ENCODE results near the gene TENM4.
"Not testable (repeated sequence)": the region's sequence is repeated elsewhere in the genome, so short reads cannot be mapped to it uniquely, and the experiment has no call there.

The TENM4 gene

GRCh38 chr11:79200398-79201070 lies 240.3 kb downstream of the TENM4 start:
- no peak for DNase-seq

- DNase-seq, result no peak
Observed at GRCh38 chr11:79199729-79200354, 241.0 kb downstream of the TENM4 start.

GRCh38 chr11:79198898-79199250 lies 242.0 kb downstream of the TENM4 start:
- DNase-seq, result no peak

GRCh38 chr11:79198203-79198897 lies 242.5 kb downstream of the TENM4 start:
- no peak for DNase-seq

- DNase-seq, result no peak
Observed at GRCh38 chr11:79196950-79197349, 243.9 kb downstream of the TENM4 start.

- no peak for DNase-seq
Observed at GRCh38 chr11:79195209-79195608, 245.6 kb downstream of the TENM4 start.

GRCh38 chr11:79193663-79194310 lies 247.0 kb downstream of the TENM4 start:
- DNase-seq, result no peak

GRCh38 chr11:79192836-79193235 lies 248.0 kb downstream of the TENM4 start:
- no peak for DNase-seq

- not testable (repeated sequence) for DNase-seq
Observed at GRCh38 chr11:79191716-79192115, 249.1 kb downstream of the TENM4 start.

- DNase-seq, result not testable (repeated sequence)
Observed at GRCh38 chr11:79190553-79190952, 250.3 kb downstream of the TENM4 start.

GRCh38 chr11:79189601-79190000 lies 251.2 kb downstream of the TENM4 start:
- no peak for DNase-seq

GRCh38 chr11:79189055-79189454 lies 251.8 kb downstream of the TENM4 start:
- no peak for DNase-seq

GRCh38 chr11:79186669-79187068 lies 254.2 kb downstream of the TENM4 start:
- no peak for DNase-seq

- DNase-seq, result no peak
Observed at GRCh38 chr11:79185351-79185750, 255.5 kb downstream of the TENM4 start.

- DNase-seq, result no peak
Observed at GRCh38 chr11:79184285-79184684, 256.5 kb downstream of the TENM4 start.

GRCh38 chr11:79182794-79183193 lies 258.0 kb downstream of the TENM4 start:
- no peak for DNase-seq

- DNase-seq, result no peak
Observed at GRCh38 chr11:79179087-79179486, 261.7 kb downstream of the TENM4 start.

- no peak for DNase-seq
Observed at GRCh38 chr11:79174045-79175008, 266.5 kb downstream of the TENM4 start.

GRCh38 chr11:79173615-79174014 lies 267.2 kb downstream of the TENM4 start:
- DNase-seq, result no peak

- DNase-seq, result no peak
Observed at GRCh38 chr11:79170321-79170720, 270.5 kb downstream of the TENM4 start.

GRCh38 chr11:79168530-79169110 lies 272.2 kb downstream of the TENM4 start:
- no peak for DNase-seq

Data from NCI-H1417 (cell line).